ENCODE data around the gene PPM1E.
"Not testable (repeated sequence)": the region's sequence is repeated elsewhere in the genome, so short reads cannot be mapped to it uniquely, and the experiment has no call there.

PPM1E gene

DNA sequence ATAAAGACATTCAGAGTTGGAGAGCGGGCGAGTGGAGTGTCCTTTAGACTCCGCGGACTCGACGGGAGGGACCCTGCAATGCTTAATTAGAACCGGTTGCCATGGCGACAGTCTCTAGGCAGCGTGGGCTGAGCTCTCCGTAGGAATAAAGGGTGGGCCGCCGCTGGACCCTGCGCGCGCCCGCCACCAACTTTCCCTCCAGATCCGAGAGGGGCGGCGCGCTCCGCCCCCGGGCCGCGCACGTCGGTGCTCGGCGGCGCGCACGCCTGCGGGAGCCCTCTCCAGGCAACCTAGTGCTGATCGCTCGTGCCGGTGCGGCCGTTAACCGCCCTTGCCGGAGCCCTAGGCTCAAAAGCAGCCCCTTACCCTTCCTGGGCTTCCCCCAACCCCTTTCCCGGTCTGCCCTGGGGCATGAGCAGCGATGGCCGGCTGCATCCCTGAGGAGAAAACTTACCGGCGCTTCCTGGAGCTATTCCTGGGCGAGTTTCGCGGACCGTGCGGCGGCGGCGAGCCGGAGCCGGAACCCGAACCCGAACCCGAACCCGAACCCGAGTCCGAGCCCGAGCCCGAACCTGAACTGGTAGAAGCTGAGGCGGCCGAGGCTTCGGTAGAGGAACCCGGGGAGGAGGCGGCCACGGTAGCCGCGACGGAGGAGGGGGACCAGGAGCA lies at the start of gene PPM1E:
Gene PPM1E (plus strand): TSS at position 278 of the 669 bp plus-strand sequence.
- DNase-seq: peak in 51 of 58 donors; percentile 5 to 79 (median 37)

DNA sequence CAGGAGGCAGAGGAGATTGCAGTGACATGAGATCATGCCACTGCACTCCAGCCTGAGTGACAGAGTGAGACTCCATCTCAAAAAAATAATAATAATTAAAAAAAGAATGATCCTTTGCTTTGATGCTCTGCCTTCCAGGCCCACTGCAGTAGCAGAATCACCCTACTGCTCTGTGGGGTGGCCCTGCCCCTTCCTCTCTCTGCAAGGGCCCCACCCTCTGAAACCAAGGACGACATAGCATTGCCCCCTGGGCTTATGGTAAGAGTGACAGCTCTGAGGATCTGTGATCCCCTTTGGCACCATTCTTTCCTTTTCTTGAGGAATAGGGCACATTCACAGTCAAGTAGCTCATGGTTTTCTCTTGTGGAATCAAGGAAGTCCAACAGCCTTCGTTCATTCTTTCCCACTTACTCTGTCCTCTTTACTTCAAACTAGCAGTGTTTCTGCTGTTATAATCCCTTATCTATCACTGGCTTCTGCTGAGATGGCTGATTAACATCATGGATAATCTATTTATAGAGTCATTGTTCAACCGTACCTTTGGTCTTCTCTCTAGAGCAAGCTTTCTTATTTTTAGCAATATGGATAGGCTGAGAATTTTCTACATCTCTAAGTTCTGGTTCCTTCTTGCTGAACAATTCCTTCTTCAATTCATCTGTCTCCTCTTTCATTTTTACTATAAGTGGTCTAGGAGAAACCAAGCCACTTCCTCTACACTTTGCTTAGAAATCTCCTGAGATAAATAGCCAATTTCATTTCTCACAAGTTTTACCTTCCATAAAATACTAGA lies 49.1 kb upstream of the PPM1E start:
- DNase-seq: no peak

- peak in 3 of 58 donors; percentile 2 to 8 (median 8) for DNase-seq
Measured at GRCh38 chr17:58710948-58711552, 44.6 kb upstream of the PPM1E start.

GRCh38 chr17:58722274-58722673 lies 33.4 kb upstream of the PPM1E start:
- no peak for DNase-seq

GRCh38 chr17:58722696-58723095 lies 33.0 kb upstream of the PPM1E start:
- no peak for DNase-seq

DNA sequence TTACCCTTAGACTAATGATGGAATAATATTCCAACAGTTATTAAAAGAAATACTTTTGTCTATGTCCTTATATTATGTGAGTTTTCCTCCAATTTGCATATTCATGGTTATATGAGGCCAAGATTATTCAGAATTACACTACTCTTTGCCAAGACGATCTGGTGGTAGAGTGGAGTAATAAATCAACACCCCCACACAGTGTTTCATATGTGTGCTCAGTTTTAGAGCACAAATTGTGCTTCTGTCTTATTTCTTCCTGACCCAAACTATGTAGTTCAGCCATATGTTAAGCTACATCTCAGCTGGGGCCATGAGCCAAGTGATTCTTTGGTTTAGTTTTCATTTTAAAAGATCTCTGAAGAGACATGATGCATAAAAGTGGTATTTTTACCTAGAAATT lies 26.9 kb upstream of the PPM1E start:
- peak in 4 of 58 donors; percentile 1 to 15 (median 3) for DNase-seq

DNA sequence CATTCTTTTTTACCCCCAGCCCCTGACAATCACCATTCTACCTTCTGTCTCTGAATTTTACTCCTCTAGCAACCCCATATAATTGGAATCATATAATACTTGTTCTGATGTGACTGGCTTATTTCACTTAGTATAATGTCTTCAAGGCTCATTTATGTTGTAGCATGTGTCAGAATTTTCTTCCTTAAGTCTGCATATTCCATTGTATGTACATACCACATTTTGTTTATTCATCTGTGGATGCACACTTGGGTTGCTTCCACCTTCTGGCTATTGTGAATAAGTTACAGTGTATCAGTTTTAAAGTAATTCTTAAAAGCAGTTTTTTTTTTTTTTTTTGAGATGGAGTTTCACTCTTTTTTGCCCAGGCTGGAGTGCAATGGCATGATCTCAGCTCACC lies 24.7 kb upstream of the PPM1E start:
- no peak for DNase-seq

DNA sequence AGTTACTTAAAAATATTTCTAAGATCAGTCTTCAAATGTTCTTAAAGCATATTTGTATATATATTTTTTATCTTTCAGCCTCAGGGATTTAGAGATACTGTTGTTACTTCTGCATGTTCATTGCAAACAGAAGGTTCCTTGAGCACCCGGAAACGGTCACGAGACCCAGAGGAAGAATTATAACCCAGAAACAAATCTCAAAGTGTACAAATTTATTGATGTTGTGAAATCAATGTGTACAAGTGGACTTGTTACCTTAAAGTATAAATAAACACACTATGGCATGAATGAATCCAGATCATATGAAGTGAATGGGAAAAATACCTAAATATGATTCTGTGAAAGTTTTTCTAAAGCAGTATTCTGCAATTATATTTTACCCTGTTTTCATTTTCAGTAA lies 21.6 kb upstream of the PPM1E start:
- DNase-seq: no peak

- DNase-seq: no peak
Measured at GRCh38 chr17:58734811-58735210, 20.8 kb upstream of the PPM1E start.

DNA sequence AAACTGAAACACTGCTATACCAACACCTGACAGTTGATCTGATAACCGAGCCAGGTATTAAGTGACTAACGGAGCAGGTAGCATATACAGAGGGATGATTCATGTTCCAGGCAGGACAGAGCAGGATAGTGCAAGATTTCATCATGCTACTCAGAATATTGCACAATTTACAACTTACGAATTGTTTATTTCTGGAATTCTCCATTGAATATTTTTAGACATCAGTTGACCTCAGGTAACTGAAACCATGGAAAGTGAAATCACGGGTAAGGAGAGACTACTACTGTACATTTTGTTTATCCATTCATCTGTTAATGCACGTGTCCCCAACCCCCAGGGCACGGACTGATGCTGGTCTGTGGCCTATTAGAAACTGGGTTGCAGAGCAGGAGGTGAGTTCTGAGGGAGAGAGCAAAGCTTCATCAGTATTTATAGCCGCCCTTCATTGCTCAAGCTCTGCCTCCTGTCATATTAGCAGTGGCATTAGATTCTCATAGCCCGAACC lies 14.5 kb upstream of the PPM1E start:
- DNase-seq: no peak

- DNase-seq: no peak
Measured at GRCh38 chr17:58747674-58748073, 8.0 kb upstream of the PPM1E start.

GRCh38 chr17:58749627-58750026 lies 6.0 kb upstream of the PPM1E start:
- DNase-seq: not testable (repeated sequence)

DNA sequence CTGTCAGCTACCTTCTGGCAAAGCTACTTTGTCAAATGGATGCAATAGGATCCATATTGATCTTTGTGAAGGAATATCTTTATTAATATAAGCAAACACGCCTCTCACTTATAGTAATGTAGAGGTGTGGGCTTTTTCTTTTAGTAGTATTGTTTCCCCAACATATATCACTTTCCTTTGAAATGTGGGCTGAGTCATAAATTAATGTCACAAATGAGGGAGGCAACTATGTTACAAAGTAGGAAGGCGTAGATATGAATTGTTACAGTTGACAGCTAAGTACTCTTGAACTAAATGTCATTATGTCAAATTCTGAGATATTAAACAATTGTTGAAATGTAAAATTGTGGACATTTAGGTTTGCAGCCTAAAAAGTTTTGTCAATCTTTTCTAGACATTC lies 2.6 kb upstream of the PPM1E start:
- DNase-seq: no peak

GRCh38 chr17:58755269-58755576 lies 431 bp upstream of the PPM1E start:
- DNase-seq: no peak

- DNase-seq: peak in 24 of 58 donors; percentile 0 to 47 (median 8)
Measured at GRCh38 chr17:58756246-58757161, 850 bp downstream of the PPM1E start.

DNA sequence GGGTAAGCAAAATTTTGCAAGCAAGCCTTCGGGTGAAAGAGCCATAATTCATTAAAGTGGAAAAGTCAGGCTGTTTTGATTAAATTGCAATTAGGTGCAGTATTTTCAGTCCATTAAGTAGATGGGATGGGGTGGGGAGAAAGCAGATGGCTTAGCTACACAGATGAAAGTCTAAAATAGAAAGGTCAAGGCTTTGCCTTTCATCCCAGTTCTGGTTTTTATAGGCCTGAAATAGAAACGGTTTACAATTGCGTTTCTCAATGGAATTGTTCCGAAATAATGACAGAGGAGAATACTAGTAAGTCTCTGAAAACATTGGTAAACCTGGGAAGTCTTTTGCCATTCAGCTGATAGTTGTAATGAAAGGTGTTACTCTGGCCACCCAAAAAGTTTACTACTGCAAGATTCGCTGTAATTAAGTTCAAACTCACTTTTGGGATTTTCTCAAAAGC lies 1.5 kb downstream of the PPM1E start:
- no peak for DNase-seq

- DNase-seq: no peak
Measured at GRCh38 chr17:58758890-58759289, 3.2 kb downstream of the PPM1E start.

- no peak for DNase-seq
Measured at GRCh38 chr17:58759522-58759921, 3.9 kb downstream of the PPM1E start.

- DNase-seq: no peak
Measured at GRCh38 chr17:58760248-58760647, 4.6 kb downstream of the PPM1E start.

- DNase-seq: no peak
Measured at GRCh38 chr17:58763263-58763662, 7.6 kb downstream of the PPM1E start.

DNA sequence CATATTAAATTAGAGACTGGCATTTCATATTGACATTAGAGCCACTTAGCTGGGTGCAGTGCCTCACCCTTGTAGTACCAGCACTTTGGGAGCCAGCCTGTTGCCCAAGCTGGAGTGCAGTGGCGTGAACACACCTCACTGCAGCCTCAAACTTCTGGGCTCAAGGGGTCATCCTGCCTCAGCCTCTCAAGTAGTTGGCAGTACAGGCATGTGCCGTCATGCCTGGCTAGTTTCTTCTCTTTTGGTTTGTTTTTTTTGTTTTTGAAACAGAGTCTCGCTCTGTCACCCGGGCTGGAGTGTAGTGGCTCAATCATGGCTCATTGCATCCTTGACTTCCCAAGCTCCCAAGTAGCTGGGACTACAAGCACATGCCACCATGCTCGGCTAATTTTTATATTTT lies 8.7 kb downstream of the PPM1E start:
- no peak for DNase-seq

Data from anterior cingulate cortex (tissue), 58 donors.